Jurkat, Clone E6-1 (cell line): ENCODE measurements around the gene LXN.

Experiments
- DNase-seq: peaks from one replicate; pipeline ENCODE4 v3.0.0-alpha.2; 2011; ENCODE audit warnings: low read depth, low spot score
- H3K4me3 ChIP-seq: 2 replicates; pipeline ENCODE4 v1.5.1; 2011; ENCODE audit warnings: mild to moderate bottlenecking, low read length, control low read depth, moderate library complexity

The LXN gene

DNA sequence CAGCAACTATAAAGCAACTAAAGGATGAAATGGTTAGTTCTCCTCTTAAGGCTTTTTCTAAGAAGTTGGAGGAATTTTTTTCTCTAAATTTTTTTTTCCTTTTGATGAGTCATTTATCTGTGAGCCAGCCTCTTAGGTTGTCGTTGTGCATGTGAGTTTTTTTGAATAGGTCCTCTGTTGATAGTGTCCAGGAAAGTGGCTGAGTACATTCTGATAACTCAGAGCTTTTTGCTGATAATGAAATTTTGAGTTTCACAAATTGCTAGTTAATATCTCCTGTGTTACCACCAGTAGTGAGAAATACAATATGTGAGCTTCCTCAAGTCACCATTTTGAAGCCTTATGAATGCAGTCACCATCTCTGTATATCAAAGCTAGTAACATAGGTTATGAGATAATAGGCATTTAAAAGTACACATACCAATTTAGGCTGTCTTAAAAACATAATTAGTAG, 7.1 kb upstream of the LXN start:
- no peak overlapping the region for H3K4me3 ChIP-seq
- no peak for DNase-seq

DNA sequence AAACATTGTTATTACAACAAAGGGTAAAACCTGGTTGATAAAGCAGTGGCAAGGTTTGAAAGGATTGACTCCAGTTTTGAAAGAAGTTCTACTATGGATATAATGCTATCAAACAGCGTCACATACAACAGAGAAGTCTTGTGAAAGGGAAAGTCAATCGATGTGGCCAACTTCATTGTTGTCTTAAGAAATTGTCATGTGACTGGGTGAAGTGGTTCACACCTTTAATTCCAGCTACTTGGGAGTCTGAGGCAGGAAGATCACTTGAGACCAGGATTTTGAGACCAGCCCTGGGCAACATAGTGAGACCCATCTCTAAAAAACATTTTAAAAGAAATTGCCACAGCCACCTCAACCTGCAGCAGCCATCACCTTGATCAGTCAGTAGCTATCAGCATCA, 6.2 kb upstream of the LXN start:
- DNase-seq, result no peak
- H3K4me3 ChIP-seq, result no peak overlapping the region

DNA sequence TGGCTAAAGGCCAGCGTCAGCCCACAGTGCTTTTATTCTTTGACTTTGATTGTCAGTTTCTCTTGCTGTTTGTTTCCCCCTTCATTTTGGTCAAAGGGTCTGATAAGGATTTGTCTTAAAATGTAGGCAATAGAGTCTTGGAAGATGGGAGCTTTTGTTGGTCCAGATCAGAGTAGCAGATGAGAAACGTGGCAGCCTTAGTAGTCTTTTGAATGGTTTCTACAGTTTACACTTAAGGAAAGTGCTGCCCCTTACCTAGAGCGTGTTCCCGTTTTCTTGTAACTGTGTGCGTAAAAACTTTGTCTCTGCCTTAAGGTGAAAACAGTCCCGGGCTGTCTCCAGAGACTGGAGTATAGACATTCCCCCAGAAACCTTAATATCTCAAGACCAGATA, 630 bp downstream of the LXN start:
- no peak overlapping the region for H3K4me3 ChIP-seq
- DNase-seq, result no peak

DNA sequence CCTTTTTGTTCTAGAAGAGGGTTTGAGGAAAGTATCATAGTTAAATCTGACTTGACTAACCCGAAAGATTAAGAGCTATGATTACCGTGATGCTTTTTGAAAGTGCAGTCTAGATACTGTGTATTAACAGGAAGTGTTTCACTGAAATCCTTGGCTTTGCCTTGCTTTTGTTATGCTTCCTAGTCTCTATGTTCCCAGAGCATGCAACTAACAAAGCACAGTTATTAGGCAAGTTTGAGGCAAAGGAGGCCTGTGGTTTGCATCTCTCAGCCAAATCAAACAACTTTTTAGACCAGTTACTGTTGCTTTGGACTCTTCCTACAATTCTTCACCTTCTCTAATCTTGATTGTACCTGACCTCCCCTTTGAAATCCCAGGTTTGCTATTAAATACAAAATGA, 3.9 kb downstream of the LXN start:
- H3K4me3 ChIP-seq, result no peak overlapping the region
- no peak for DNase-seq

DNA sequence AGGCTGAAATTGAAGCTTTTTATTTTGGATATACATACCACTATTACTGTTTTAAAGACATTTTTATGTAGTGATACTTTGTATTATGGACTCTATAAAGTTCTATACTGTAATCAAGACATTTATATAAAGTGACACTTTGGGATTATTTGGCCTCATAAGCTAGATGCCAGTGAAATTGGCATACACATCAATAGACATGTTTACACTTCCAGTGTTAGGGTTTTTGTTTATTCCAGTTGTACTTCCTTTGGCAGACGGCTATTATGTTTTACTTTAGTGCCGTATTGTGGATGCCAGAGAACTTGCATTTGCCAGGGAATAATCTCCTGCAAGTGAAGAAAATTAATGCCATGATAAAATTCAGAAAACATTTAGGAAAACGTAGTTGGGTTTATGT, 6.0 kb downstream of the LXN start:
- no peak overlapping the region for H3K4me3 ChIP-seq
- no peak for DNase-seq

DNA sequence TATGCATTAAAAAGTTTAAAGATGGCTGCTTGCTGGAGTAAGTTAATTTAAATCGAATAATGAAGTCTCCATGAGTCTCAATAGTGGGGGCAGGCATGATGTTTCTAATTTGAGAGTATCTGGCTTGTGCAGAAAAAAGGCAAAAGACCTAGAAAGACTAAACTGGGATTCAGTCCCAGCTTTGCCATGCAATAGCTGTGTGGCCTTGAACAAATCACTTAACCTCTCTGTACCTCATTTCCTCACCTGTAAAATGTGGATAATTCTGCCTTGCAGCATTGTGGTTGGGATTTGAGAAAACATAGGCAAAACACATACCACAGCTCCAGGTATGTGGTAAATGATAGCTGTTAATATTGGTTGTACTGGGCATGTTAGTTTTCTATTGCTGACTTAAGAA, 8.6 kb downstream of the LXN start:
- DNase-seq, result no peak
- H3K4me3 ChIP-seq, result no peak overlapping the region

DNA sequence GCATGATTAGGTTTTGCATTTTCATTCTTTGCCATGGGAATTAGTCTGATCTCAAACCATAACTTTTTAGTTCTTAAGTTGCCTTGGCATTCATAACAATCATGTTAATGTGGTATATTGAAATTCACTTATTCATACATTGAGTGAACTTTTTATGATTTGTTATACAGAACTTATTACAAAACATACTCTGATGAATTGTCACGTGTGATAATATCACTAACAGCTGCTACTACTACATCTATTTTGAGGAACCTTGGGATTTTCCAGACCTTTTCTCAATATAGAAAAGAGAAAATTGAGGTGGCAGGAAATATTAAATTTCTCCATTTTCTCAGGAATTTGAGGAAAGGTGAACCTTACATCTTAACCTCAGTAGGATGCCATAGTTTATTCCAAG, 9.2 kb downstream of the LXN start:
- no peak for DNase-seq
- no peak overlapping the region for H3K4me3 ChIP-seq

DNA sequence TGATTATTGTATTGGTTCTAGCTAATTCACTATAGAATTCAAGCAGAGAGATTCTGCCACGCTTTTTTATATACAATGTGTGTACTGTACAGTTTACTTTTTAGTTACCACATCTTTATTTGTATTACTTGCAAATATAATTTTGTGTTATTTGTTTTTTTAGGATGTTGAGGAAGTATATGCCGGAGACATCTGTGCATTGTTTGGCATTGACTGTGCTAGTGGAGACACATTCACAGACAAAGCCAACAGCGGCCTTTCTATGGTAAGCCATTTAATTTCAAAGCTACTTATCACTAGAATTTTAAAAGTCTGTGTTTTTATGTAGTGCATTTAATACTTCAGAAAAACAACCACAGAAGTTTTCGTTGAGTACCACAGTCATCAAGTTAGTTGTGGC, 11.7 kb downstream of the LXN start:
- H3K4me3 ChIP-seq, result no peak overlapping the region
- no peak for DNase-seq

DNA sequence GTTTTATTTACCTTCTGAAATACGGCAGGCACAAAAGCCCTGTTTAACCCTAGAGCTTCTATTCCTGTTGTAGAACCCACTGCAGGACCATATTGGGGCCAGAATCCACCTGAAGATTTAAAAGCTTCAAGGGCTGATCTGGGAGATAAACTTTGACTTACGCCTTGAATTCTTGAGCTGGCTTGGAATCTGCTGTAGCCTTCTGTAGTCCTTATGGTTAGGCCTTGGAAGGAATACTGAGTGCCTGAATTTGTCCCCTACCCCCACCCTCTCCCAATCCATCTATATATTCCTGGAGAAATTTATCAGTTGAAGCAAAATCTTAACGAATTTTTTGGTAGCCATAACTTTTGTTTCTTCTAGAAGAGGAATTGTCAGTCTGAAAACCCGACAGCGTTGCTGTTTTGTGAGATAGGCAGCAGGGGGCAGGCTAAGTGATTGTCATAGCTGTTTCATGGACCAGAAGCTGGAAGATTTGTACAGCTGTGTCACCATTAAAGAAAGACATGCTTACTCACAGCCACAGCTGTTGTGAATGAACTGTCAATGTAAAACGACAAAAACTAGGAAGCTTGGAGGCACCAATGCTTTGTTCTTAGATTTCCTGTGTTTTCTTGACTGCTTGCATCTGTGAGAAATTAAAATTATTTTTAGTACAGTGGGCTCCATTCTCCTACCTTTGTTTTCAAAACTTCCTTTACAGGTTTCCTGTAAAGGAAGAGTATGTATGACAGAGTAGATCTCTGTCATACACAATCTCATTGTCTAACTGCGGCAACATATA, 12.8 kb downstream of the LXN start:
- peak; percentile 50 for DNase-seq
- H3K4me3 ChIP-seq, result no peak overlapping the region

DNA sequence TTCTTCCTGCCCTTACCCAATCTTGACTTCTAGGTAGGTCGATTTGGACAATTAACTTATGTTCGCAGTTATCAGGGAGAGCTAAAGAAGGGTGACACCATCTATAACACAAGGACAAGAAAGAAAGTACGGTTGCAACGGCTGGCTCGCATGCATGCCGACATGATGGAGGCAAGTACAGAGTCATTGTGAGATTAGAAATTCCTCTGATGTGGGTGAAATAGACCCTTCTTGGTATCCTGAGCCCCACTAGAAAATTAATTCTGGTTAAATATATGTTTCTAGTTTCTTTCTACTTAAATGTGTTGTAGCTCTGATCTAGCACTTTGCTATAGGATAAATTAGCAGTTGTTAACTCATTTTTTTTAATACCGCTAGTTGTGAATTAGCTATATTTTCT, 13.6 kb downstream of the LXN start:
- no peak overlapping the region for H3K4me3 ChIP-seq
- no peak for DNase-seq

DNA sequence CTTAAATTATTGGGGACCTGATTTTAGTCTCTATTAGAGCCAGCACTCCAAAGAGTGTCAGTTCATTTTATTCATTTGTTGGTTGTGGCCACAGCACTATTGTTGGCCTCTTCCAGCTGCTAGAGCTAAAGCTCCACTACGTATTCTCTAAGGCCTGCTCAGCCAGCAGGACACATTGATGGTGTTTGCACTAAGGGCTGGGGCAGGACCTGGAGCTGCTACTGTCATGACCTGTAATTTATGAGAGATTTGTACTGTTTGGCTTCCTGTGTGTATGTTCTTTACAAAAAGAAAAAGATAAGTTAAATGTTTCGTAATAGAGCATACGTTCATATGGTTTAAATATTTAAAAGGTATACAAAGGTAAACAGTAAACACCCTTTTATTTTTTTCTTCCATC, 20.0 kb downstream of the LXN start:
- no peak overlapping the region for H3K4me3 ChIP-seq
- DNase-seq, result no peak

DNA sequence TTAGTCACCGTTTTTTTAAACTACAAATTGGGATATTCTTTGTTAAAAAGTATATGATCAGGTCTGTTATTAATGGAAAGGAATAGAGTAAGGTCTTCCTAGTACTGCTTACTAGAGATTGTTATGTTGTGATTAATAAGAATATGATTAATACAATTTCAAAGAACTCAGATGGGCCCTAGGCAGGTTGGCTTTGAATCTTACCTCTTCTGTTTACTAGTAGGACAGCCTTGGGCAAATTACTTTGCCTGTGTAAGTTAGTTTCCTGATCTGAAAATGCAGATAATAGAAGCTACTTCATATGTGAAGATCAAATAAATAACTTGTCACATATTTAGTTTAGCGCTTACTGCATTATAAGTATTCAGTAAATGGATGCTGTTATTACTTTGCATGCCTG, 21.3 kb downstream of the LXN start:
- no peak overlapping the region for H3K4me3 ChIP-seq
- no peak for DNase-seq

DNA sequence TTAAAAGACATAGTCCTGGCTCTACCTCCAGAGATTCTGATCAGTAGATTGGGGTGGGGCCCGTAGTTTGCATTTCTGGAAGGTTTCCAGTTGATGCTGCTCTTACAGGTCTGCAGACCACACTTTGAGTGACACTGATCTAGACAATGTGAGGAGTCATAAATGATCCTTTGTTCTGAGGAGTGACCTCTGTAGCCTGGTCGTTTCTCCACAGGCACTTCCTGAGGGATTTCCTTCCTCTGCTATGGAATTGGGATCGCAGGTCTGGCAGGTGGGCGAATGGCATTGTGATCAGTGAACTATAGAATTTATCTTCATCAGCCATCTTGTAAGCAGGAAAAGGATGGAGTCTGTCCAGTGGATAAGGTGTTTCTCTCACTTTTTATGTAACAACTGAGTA, 22.7 kb downstream of the LXN start:
- H3K4me3 ChIP-seq, result no peak overlapping the region
- no peak for DNase-seq

DNA sequence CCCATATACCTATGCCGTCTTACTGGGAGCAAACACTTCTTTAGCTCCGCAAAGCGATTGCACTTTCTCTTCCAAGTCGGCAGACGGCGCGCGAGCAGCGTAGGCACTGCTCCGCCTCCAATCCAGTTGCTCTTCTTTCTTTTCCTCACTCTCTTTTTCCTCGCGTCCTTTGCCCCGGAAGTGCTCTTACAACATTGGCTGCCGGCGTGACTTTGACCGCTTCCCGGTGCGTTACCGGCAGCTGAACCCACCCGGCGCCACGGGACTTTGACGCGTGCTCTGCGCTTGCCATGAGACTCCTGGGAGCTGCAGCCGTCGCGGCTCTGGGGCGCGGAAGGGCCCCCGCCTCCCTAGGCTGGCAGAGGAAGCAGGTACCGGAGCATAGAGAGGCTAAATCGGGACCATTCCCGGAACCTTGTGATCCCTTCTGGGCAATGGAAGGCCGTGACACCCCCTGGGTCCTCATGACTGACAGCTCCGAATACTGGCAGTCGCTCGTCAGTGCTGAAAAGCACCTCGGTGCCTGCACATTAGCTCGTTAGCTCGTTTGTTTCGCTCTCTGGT, 28.0 kb downstream of the LXN start, which contains the start of gene GFM1:
TSS of gene GFM1 (plus strand) at position 183 of the 564 bp plus-strand sequence. CDS start at position 291, 108 bp downstream.
- peak; percentile 95 for DNase-seq

DNA sequence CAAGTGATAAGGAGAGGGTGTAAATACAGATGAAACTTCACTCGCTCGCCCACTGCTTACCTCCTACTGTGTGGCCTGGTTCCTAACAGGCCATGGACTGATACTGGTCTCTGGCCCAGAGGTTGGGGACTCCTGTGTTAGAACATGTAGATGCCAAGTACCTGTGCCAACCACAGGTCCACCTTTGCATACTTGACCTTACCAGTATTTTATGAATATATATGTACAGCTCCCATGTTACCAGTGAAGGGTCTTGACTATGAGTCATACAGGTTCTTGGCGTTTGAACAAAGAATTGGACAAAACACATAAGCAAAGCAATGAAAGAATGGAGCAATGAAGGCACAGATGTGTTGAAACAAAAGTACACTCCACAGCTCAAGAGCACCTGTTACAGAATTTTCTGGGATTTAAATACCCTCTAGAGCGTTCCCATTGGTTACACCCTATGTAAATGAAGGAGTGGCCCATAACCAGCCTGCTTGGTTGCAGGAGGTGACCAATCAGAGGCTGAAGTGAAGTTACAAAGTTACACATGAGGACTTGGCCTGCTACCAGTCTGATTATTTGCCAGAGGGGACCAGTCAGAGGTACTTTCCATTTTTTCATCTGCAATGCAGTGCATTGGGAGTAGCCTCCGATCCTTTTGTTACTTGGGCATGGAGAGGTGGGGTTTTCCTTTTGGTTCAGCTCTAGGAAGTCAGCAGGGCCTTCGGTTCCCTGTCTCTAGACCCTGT, 29.8 kb downstream of the LXN start:
- no peak for DNase-seq
- no peak overlapping the region for H3K4me3 ChIP-seq

More for the DNA sequence above, 28.0 kb downstream of the LXN start, which contains the start of gene GFM1:
- H3K4me3 ChIP-seq, result peak within 1 kb of the TSS; percentile 94

DNA sequence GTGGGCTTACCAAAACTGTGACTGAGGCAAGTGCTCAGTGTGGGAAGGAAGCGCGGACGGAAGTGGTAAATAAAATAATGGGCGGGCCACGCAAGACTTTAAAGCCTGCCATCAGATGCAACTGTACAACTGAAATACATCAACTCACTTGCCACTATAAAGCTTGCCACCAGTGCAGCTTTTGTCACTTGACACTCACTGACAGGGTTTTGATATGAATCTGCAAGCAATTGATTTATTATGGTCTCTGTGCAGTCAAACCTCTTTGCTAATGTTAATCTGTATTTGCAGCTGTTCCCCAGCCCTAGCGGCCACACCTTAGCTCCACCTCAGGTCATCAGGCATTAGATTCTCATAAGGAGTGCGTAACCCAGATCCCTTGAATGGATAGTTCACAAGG, 30.4 kb downstream of the LXN start:
- no peak overlapping the region for H3K4me3 ChIP-seq
- peak; percentile 60 for DNase-seq

DNA sequence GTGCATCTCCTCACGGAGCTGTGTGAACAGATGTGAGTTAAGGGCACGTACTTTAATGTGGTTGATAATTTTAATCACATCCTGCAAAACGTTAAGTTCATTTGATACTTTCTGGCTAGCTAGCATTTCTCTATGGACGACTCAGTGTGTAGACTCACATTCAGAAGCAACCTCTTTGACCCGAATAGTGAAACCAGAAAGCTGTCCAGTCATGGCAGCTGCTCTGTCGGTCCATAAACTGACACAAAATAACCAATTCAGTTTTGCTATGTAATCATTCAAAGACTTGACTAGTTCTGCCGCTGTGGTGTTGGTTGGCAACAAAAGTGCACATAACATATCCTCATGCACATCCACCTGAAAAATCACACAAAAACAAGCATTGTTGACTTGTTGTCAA, 31.8 kb downstream of the LXN start:
- no peak overlapping the region for H3K4me3 ChIP-seq
- no peak for DNase-seq

DNA sequence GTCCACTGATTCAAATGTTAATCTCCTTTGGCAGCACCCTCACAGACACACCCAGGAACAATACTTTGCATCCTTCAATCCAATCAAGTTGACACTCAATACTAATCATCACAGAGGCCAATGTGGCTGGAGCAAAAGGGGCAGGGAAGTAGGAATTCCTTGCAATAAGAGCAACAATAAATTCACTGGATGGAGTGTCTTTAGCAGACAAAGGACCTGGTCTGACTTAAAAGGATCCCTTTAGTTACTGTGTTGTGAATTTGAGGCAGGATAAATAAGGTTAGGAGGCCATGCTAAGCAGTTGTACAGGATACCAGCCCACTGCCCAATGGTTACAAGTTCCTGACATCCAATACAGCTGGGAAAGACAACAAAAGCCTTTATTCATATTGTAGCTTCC, 40.5 kb downstream of the LXN start:
- no peak for DNase-seq

DNA sequence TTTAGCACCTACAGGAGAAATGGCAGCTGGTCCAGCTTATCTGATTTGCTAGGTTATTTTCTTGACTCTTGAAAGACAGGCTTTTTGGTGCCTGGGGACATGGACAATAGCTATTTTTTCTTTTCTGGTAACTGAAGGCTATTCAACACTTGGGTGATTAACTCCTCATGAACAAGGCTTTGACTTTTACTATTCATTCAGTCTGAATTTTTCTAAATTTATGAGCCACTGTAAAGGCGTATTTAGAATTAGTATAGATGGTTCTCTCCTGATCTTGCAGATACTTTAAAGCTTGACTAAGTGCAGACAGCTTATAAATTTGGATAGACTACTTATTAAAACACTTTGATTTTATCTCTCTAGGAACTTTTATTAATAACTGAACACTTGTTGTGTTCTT, 46.6 kb downstream of the LXN start:
- no peak for DNase-seq
- H3K4me3 ChIP-seq, result no peak overlapping the region

More for the DNA sequence above, 40.5 kb downstream of the LXN start:
- H3K4me3 ChIP-seq, result no peak overlapping the region
